ENCODE results near the gene KHDC3L.

Gene KHDC3L, protein sequence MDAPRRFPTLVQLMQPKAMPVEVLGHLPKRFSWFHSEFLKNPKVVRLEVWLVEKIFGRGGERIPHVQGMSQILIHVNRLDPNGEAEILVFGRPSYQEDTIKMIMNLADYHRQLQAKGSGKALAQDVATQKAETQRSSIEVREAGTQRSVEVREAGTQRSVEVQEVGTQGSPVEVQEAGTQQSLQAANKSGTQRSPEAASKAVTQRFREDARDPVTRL

DNA sequence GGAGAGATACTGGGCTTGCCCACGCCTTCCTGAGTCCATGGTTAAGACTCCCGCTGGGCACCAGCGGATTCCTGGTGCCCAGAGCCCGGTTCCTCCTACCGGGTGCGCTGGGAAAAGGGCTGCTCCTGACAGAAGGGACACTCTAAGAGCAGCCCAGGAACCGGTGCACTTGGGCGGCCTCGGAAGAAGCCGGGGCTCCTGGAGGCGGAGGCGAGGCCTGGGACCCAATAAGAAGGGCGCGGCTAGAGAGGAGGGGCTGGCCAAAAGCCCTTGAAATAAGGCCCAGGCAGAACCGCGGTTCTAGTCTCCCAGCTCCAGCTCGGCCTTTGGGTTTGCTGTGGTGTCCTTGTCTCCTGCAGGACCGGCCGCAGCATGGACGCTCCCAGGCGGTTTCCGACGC is at the start of gene KHDC3L:
KHDC3L (plus strand) TSS at position 301 of the 400 bp plus-strand sequence; CDS start at position 373, 72 bp downstream.
- DNase-seq (ENCODE audit: low spot score), result no peak

- no peak for DNase-seq (ENCODE audit: low spot score)
Measured at GRCh38 chr6:73314577-73315492, 47.6 kb upstream of the KHDC3L start.

DNA sequence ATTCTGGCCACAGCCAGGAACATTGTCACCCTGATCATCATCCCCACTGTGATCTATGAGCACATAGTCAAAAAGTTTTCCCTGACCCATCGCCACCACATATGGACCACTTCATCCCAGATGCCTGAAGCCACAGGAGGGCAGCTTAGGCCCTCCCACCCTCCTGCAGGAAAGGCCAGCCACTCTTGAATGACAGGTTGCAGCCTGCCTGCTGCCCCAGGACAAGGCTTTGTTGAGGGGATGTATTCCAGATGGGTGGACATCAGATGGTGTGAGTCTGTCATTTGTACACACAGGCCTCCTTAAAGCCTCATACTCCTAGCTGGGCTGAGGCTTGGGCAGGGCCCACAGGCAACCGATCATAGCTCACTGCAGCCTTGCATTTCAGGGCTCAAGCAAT is 39.1 kb upstream of the KHDC3L start:
- DNase-seq (ENCODE audit: low spot score), result no peak

- DNase-seq (ENCODE audit: low spot score), result no peak
Measured at GRCh38 chr6:73325656-73326055, 36.8 kb upstream of the KHDC3L start.

DNA sequence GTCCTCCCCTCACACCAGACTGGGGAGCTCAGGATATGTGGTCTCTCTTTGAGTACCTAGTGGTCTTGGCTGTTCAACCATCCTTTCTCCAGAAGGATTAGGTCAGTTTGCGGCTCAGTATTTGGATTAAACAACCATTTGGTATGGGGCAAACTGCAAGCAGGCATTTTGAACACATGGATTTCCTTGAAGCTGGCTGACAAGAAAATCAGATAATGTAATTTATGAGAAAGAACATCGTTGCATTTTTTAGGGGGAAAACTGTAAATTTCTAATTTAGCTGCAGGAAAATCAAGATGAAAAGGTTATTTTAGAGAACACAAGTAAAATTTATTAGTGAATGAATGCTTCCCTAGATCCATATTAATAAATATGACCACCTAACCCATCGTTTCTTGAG is 33.7 kb upstream of the KHDC3L start:
- DNase-seq (ENCODE audit: low spot score), result no peak

DNA sequence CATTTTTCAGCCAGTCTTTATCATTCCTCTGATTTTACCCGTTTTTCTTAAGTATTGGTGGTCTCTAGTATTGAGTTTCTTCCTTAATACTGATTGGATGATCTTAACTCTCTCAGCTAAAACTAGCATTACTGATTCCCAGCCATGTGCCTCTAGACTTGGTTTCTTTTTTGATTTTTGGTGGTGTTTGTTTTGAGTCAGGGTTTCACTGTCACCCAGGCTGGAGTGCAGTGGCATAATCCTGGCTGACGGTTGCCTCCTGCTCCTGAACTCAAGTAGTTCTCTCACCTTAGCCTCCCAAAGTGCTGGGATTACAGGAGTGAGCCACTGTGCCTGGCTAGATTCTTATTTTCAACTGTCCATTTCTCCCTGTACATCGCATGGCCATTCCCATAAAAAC is 33.3 kb upstream of the KHDC3L start:
- no peak for DNase-seq (ENCODE audit: low spot score)

DNA sequence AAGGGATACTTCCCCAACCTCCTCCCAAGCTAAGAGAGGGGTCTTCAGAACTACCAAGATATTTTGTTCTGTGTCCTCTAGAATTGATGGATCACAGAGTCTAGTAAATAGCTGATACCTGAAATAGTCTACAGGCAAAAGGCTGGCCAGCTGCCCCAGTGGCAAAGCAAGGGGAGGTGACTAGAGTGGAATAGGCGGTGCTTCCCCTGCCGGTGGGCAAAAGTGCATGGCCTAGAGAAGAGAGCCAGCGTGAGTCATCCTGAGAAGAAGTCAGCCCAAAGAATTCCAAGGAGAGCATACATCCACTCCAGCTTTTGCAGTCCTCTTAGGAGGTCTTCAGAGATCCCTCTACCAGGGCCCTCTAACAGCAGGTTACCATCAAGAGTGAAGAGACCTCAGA is 23.1 kb upstream of the KHDC3L start:
- DNase-seq (ENCODE audit: low spot score), result no peak

DNA sequence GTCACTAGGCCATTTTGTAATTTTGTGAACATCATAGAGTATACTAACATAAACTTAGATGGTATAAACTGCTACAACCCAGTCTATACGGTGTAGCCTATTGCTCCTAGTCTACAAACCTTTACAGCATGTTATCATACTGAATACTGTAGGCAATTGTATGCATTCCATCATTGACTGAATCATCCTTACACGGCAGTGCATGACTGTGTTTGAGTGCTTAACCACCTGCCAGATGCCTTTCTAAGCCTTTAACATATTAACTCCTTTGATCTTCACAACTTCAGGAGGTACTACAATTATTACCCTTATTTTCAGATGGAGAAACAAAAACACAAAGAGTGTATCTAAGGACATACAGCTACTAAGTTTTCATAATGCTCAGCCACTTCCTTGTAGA is 22.4 kb upstream of the KHDC3L start:
- DNase-seq (ENCODE audit: low spot score), result no peak

DNA sequence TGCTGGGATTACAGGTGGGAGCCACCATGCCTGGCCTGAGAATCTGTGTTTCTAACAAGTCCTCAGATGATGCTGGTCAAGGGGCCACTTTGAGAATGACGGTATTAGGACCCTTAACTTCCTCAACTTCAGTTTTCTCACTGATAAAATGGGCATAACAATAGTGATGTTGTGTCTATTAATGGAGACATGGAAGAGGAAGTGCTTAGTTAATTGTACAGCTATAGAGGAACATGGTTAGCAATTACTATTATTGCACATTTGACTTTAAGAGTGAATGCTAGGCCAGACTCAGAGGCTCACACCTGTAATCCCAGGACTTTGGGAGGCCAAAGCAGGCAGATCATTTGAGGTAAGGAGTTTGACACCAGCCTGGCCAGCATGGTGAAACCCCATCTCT is 21.1 kb upstream of the KHDC3L start:
- no peak for DNase-seq (ENCODE audit: low spot score)

DNA sequence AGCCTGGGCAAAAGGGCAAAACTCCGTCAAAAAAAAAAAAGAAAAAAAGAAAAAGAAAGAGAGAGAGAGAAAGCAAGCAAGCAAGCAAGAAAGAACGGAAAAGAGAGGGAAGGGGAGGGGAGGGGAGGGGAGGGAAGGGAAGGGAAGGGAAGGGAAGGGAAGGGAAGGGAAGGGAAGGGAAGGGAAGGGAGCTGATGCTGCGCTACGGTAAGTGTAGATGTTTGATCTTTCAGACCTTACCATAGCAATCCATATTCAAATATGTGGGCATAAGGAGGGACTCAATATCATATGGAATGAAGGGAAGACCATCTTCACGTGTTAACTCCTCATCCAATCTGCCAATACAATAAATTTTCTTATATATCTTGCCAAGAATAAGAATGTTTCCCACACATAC is 20.3 kb upstream of the KHDC3L start:
- no peak for DNase-seq (ENCODE audit: low spot score)

DNA sequence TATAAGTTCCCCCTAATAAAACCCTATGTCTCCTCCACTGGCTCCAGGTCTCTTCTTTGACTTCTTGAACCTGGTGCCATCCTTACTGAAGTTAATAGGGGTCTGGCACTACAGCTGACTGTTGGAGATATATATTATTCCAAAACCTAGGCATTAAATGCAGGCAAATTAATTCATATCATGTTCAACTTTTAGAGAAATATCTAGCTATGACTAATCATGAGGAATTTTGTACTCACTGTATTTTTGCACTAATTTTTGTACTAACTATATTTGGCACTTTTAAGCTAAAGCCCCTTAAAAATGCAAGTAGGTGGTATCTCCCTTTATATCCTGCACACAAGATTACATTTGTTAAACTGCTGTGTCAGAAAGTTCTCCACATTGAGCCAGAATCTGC is 19.3 kb upstream of the KHDC3L start:
- no peak for DNase-seq (ENCODE audit: low spot score)

DNA sequence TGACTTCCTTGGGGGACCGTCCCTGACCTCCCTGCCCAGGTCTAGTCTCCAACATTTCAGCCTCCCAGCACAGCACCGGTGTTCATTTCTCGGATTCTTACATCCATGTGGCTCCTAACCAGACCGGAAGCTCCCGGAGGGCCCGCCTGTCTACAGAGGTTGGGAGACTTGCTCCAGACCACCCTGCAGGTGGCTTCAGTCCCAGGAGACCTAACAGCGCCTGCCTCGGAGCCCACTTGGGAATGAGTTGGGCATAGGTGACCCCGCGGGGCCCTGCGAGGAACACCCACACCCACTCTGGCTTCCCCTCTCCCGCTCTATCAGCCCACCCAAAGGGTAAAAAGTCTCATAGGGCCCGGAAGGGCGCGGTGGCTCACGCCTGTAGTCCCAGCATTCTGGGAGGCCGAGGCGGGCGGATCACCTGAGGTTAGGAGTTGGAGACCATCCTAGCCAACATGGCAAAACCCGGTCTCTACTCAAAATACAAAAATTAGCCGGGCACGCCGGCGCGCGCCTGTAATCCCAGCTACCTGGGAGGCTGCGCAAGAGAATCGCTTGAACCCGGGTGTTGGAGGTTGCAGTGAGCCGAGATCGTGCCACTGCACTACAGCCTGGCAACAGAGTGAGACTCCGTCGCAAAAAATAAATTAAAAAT is 13.8 kb upstream of the KHDC3L start:
- no peak for DNase-seq (ENCODE audit: low spot score)

DNA sequence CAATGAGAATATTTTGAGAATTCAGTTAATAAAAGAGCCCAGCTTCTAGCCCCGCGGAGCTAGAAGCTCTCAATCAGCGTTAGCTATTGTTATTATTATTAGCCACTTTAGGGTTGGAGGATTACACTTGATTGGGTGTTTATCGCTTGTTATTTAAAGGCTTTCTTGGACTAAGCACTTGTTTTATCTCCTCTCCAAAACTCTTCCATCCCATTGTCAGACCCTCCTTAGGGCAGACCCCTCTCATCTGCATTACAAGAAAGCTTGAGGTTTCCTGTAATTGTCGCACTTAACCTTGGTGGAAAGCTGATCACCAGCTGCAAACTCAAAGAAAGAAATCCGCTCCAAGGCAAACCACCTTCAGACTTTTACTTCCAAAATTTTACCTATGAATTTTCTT is 13.1 kb upstream of the KHDC3L start:
- DNase-seq (ENCODE audit: low spot score), result no peak

DNA sequence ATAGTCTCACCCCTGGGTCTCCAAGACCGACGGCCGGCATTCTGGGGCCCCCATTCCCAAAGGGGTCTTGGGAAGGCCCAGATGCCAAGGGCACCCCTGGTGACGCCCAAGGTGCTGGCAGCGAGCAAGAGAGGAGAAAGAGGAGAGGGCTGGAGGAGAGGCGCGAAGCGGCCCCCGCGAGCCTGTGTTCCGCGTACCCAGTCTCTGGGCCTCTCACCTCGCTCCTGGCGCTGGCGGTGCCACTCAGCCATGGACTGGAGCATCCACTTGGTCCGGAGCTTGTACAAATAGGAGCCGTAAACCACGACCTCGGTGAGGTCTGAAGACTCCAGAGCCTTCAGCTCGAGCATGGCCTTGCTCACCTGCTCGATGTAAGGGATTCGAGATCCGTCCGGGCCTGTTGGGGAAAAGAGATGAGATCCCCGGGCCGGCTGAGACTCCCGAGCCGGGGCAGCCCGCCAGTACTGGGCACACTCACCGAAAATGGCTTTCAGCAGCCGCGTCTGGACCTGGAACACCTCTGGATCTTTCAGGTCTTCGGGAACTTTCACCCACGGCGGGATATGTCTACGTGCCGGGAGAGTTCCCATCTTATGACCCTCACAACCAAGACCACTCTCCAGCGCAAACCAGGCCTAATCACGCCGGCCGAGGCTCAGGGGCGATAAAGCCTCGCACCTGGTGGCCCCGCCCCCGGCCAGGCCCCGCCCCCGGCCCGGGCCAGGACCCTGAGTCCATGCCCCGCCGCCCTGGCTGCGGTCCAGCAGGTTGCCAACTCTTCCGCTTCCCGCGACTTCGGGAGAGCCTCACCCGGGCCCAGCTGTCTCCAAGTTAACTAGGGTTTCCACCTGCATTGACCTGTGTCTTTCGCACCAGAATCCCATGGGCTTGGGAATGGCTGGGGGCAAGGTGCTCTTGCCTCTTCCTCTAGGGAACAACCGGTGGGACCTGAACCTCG is 8.5 kb upstream of the KHDC3L start, which contains the start of gene DPPA5:
DPPA5 (minus strand) TSS at position 641 of the 958 bp plus-strand sequence; CDS start at position 590, 51 bp downstream.
- no peak for DNase-seq (ENCODE audit: low spot score)

- DNase-seq (ENCODE audit: low spot score), result no peak
Measured at GRCh38 chr6:73362869-73363536, 545 bp downstream of the KHDC3L start.

GRCh38 chr6:73363537-73363875 is 1.0 kb downstream of the KHDC3L start:
- no peak for DNase-seq (ENCODE audit: low spot score)

DNA sequence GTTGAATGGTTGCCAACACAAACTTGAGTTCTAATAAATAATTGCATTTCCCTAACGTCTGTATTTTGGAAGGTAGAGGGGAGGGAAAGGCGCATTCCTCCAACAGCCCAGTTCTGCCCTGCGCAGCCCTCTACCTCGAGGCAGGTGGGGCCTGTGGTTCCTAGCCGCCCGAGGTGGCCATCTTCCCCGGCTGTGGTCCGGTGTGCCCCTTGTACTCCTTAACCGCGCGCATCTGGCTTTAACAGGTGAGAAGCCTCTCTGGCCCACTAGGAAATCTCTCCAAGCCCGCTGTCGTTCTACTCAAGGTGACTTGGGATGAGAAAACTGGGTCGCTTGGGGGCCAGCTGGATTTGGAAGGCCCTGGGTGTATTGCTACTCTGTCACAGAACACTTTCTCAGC is 1.7 kb downstream of the KHDC3L start:
- DNase-seq (ENCODE audit: low spot score), result no peak

GRCh38 chr6:73364549-73364948 is 2.1 kb downstream of the KHDC3L start:
- no peak for DNase-seq (ENCODE audit: low spot score)

GRCh38 chr6:73367761-73368355 is 5.4 kb downstream of the KHDC3L start:
- DNase-seq (ENCODE audit: low spot score), result peak; percentile 77

DNA sequence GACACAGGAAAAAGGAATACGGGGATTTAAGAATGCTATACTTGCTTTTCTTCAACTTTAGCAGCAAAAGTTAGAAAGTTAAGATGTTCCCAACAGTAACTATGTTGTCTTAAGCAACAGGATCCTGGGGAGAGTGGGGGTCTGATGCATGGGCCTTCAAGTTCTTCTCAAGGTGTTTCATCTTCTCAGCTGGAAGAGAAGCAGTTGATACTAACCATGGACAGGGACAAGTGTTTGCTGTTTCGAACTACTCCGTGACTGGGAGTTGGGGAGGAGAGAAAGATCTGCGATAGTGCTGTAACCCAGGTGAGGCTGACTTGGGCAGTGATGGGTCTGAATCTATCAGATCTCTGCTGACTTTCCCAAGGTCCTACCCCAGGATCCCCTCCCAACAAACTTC is 6.2 kb downstream of the KHDC3L start:
- DNase-seq (ENCODE audit: low spot score), result no peak

GRCh38 chr6:73369157-73369556 is 6.7 kb downstream of the KHDC3L start:
- no peak for DNase-seq (ENCODE audit: low spot score)
